ENCODE data around the gene FUBP1.
"Not testable (repeated sequence)": the region's sequence is repeated elsewhere in the genome, so short reads cannot be mapped to it uniquely, and the experiment has no call there.

The FUBP1 gene, protein sequence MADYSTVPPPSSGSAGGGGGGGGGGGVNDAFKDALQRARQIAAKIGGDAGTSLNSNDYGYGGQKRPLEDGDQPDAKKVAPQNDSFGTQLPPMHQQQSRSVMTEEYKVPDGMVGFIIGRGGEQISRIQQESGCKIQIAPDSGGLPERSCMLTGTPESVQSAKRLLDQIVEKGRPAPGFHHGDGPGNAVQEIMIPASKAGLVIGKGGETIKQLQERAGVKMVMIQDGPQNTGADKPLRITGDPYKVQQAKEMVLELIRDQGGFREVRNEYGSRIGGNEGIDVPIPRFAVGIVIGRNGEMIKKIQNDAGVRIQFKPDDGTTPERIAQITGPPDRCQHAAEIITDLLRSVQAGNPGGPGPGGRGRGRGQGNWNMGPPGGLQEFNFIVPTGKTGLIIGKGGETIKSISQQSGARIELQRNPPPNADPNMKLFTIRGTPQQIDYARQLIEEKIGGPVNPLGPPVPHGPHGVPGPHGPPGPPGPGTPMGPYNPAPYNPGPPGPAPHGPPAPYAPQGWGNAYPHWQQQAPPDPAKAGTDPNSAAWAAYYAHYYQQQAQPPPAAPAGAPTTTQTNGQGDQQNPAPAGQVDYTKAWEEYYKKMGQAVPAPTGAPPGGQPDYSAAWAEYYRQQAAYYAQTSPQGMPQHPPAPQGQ

DNA sequence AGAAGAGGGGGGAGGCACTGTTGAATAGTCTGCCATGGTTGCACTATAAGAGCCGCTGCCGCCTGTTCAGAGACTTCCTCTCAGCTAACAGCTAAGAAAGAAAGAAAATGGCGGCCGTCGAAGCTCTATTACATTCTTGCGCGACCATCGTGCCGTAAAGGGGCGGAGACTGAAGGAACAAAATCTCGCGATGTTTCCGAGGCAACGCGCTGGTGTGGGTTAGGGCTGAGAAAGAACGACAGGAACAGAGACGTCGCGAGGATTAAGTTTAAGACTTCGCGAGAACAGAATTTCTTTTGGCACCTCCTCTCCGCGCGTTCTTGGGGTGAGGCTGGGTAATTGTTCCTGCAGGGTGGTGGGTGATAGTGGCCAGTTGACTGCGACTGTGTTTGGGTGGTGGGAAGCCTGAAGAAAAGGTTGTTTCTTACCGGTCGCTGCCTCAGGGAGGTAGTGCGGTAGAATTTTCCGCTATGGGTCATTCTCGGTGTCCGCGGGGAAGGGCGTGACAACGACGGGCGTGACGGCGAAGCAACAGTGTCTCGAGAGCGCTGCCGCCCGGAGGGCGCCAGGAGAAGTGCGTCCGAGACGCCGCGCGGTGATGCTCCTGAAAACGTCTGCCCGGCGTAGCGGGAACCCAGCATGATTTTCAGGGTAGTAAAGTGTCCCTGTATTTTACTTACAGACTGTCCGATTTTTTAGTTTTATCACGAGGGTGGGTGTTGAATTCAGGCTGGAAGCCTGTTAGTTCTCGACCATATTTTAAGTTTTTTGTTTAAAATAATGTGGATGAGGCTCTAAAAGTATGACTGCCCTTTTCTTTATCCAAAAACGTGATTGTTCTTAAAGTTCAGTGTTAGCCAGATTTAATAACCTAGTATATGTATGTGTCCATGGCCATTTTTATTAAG, at the start of gene FUBP1:
FUBP1 (minus strand) TSS at position 104 of the 908 bp plus-strand sequence; CDS start at position 36, 68 bp downstream.
- peak; percentile 80 to 95 for DNase-seq

DNA sequence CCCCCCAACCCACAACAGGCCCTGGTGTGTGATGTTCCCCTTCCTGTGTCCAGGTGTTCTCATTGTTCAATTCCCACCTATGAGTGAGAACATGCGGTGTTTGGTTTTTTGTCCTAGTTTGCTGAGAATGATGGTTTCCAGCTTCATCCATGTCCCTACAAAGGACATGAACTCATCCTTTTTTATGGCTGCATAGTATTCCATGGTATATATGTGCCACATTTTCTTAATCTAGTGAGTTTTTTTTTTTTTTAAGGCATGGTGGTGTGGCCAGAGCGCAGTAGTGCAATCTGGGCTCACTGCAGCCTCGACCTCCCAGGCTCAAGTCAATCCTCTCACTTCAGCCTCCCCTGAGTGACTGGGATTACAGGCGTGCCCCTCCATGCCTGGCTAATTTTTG, 42.3 kb upstream of the FUBP1 start:
- not testable (repeated sequence) for DNase-seq

DNA sequence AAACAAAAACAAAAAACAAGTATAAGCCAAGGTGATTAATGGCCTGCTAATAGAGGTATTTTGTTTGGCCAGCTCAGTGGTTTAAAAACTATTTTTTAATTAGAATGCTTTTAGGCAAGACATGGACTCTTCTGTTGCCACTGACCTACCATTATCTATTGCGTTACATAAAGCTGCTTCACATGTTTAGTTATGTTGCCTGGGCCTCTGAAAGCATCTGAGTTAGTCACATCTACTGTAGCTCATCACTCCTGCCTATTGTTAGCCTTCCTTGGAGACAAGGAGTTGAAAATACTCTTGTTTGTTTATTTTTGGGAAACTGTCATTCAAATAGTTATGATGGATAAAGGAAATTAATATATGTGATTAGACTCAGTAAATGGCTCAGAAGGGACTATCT, 40.2 kb upstream of the FUBP1 start:
- DNase-seq = no peak

DNA sequence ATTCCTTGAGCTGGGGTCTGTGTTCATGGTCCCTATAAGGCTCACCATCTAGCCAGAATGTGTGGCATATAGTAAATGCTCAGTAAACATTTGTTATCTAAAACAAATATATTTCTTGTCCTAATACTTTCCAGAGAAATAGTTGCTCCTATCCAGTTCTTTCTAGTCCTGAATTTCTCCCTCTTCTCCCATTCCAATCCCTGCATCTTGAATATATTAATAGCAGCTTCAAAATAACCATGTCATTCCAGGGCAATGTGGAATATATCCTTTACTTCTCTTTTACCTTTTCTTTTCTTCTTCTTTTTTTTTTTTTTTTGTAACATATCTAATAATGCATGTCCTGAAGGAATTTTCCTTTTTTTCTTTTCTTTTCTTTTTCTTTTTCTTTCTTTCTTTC, 36.3 kb upstream of the FUBP1 start:
- no peak for DNase-seq

DNA sequence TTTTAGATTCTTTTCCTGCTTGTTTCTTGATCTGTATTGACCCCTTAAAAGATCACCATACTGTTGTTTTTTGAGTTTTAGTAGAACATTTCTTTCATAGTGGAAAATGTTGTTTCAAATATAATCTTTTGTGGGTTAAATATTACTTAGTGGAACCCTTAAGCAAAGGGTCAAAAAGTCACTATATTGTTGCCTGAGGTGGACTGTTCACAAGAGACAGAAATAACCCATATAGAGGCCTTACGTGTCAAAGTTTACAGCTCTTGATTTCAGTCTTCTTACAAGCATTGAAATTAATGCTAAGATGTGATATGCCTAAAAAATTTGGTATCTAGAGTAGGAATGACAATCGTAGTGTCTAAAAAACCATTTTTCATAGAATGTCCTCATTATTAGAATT, 32.2 kb upstream of the FUBP1 start:
- DNase-seq = no peak

DNA sequence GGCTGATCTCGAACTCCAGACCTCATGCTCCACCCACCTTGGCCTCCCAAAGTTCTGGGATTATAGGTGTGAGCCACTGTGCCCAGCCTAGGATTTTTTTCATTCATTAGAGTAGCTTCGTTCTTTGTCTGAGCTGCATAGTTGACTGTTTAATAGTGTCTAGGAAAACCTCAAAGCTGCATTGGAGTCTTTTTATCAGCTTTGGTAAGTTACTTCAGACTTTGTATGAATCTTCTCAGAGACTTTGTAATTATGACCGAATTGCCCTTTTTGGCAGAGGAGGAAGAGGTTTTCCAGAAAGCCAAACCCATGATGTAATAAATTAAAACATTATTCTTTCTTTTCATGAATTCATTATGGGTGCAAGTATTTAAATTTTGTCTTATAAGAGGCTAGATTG, 31.0 kb upstream of the FUBP1 start:
- DNase-seq = no peak

DNA sequence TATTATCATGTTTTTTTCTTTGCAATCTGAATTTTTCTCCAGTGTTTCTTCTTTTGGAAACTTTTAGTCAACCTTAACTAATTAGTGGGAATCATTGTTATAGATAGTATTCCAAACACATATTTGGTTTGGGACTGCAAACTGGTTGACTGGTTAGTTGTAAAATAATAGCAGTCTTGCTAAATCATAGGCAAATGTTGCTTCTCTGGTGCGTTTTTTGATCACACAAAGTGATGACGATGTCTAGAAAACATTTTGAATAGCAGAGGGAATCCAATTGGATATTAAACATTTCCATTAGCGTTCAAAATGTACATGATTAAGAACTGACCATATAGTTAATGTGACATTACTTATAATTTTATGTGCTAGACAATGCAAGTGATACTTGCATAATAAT, 30.4 kb upstream of the FUBP1 start:
- DNase-seq = no peak

GRCh38 chr1:78007677-78008341, 28.9 kb upstream of the FUBP1 start:
- DNase-seq = no peak

- no peak for DNase-seq
These were observed 27.6 kb upstream of the FUBP1 start for GRCh38 chr1:78006521-78006920.

DNA sequence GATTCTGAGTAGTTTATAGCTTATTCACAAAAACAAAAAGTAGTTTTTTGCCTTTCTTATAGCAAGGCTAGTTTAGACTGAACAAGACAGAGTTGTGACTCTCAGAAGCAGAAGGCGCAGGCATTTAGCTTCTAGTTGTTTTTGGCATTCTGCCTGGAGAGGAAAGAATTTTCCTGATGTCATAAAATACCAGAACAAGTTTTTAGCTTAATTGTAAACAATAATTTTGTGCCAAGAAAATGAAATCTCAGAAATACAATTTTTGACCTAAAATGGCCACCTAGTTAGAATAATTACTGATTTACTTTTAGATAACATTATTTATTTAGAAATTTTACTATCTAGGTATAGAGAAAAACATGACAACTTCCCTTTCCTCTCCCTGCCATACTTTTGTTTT, 26.9 kb upstream of the FUBP1 start:
- no peak for DNase-seq

DNA sequence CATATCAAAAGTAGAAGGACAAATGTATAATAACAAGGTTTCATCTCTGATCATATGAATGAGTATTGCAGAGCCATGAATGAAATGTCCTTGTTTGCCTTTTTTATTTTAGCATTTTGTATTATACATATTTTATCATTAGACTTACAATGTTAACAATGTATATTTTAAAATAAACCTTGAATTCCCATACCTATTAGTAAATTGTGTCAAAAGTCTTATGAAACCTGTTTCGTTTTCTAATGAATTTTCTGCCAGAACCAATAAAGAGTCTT, 26.5 kb upstream of the FUBP1 start:
- DNase-seq = no peak

DNA sequence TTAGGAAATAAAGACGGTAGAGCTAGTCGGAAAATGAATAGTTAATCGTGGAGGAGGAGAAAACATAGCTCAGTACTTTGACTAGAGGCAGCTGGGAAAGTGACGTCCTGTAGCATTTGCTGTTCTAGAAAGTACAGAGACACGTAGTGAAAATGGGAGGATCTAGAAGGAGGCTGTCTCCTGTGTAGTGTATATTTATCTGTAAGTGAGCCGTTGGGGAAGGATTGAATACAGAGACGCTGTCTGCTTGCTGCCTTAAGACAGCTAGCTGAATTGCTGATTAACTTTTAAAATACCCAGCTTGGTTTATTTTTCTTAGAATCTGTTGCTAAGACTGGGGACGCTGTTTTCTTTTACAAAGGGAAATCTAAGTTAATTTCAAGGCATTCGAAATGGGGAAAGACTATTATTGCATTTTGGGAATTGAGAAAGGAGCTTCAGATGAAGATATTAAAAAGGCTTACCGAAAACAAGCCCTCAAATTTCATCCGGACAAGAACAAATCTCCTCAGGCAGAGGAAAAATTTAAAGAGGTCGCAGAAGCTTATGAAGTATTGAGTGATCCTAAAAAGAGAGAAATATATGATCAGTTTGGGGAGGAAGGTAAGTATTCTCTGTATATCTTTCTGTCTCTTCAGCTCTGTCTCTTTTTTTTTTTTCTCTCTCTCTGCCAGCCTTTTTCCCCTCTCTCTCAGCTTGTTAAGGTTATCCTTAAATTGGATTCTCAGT, 26.0 kb upstream of the FUBP1 start, which contains the start of gene DNAJB4:
DNAJB4 (plus strand) TSS at position 221 of the 729 bp plus-strand sequence; CDS start at position 393, 172 bp downstream.
- no peak for DNase-seq

DNA sequence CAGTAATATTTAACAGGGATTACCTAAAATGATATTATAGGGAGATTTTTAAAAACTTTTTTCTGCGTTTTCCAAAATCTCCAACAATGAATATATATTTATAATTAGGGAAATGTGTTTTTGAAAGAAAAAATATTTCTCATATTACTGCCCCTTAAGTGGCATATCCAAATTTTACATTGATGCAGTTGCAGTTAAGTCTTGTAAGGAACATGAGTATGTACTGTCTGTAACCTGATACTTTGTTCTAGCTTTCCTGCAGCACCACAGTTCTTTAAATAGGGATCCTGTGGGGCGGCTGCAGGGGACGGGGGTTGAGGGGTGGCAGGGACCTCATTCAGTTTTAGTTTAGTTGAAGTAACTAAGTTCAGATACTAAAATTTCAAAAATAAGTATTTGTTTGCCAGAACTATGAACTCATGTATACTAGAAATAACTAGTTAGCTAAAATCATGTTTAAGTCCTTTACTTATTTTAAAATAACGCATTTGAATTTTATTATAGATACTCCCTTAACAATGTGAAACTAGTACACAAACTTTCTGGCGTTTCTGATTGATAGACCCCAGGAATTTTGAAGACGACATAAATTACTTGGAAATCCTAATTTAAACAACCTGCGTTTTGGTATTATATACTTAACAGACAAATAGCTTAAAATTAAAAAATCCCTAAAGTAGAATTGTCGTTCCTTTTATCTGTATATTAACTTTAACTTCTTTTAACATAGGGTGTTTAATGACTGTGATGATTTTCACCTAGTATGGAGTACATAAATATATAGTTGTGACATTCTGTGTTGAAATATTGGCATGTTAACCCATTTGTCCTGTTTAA, 25.2 kb upstream of the FUBP1 start:
- DNase-seq = no peak

- no peak for DNase-seq
These were observed 24.3 kb upstream of the FUBP1 start for GRCh38 chr1:78003070-78003746.

DNA sequence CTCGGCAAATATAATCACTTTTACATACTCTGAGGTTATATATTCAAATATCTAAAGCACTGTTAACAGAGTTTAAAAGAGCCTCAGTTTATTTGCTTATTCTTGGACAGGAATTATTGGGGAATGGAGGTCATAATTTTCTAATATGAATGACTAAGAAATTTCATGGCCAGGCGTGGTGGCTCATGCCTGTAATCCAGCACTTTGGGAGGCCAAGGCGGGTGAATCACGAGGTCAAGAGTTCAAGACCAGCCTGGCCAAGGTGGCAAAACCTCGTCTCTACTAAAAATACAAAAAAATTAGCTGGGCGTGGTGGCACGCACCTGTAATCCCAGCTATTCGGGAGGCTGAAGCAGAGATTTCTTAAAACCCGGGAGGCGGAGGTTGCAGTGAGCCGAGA, 21.7 kb upstream of the FUBP1 start:
- not testable (repeated sequence) for DNase-seq

- DNase-seq = no peak
These were observed 17.9 kb upstream of the FUBP1 start for GRCh38 chr1:77996734-77997133.

GRCh38 chr1:77994117-77994705, 15.3 kb upstream of the FUBP1 start:
- DNase-seq = no peak

DNA sequence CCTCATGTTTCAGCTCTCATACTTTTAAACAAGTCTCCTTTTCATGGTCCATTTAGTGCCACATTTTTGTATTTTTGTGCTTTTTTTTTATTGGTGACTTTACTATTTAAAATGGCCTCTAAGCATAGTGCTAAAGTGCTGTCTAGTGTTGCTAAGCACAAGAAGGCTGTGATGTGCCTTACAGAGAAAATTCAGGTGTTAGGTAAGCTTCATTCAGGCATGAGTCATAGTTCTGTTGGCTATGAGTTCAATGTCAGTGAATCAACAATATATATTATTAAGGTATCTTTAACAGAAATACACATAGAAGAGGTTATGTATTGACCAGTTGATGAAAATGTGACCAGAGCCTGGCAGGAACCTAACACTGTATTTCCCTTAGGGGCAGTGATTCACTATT, 12.8 kb upstream of the FUBP1 start:
- no peak for DNase-seq

- no peak for DNase-seq
These were observed 11.8 kb upstream of the FUBP1 start for GRCh38 chr1:77990629-77991204.

DNA sequence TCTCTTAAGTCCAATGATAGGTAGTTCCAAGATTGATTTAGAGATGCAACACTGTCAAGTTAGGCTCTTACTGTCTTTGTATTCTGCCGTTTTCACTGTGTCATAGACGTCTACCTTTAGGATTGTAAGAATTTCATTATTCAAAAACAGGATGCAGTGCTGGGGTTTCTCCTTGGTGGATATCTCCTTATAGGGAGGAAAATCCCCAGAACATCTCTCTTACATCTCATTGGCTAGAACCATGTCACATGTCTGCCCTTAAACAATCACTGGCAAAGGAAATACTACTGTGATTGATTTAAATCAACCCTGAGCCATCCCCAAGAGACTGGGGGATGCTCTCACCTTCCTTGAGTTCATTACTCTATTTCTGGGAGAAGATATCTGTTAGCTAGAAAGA, 10.9 kb upstream of the FUBP1 start:
- DNase-seq = no peak
